SK-N-MC (cell line): Measurements from ENCODE around the gene ARNT2.

ENCODE experiments used
- EZH2 ChIP-seq: fragments of 200-600 bp; sonication (generic); IDR thresholded peaks from one replicate; pipeline ENCODE4 v1.6.1; 2017; ENCODE audit warnings: antibody characterized with exemption
- FOXP2 ChIP-seq: optimal IDR thresholded peaks from 2 replicates; pipeline ENCODE3; 2011; ENCODE audit warnings: mild to moderate bottlenecking, moderate library complexity; ENCODE audit not compliant: insufficient read depth; ENCODE audit errors: extremely low read length, control extremely low read depth
- POLR2AphosphoS5 ChIP-seq: IDR thresholded peaks from 2 replicates; pipeline ENCODE4 v1.6.1; 2012; ENCODE audit warnings: mild to moderate bottlenecking, low read depth, low read length, borderline replicate concordance

- TF ChIP-seq EZH2 (no peak), POLR2AphosphoS5 (no peak), FOXP2 (no peak)
Observed at GRCh38 chr15:80550908-80551260, 146.7 kb downstream of the ARNT2 start.
